Adrenal gland (tissue), 12 donors: ENCODE results near the gene CIB4. TPM values are rescaled to one million over a fixed set of nuclear protein-coding genes. Genes with fewer than 3 reads are reported as not detected.

Source experiments
- DNase-seq, 7 donors: peaks; one replicate each; pipeline ENCODE4 v3.0.0-alpha.2; 2019 to 2020
- H3K27ac ChIP-seq, 5 donors: fragments of 200-600 bp; sonication (generic) in 4 of 5; 1 replicate in 3 of 5; 2 replicates in 2 of 5; pipeline versions ENCODE4 v1.5.1 to v1.8.0; 2016 to 2020; ENCODE audit warnings: mild to moderate bottlenecking in 1 of 5
- H3K27me3 ChIP-seq: fragments of 200-600 bp; 2 replicates; pipeline ENCODE4 v1.8.0; 2021
- H3K36me3 ChIP-seq, 2 donors: fragments of 200-600 bp; replicated peaks in 1 of 2; 1 replicate in 1 of 2; 2 replicates in 1 of 2; pipeline versions ENCODE4 v1.5.1 to v1.8.0; 2018 to 2022
- H3K4me1 ChIP-seq, 2 donors: fragments of 200-600 bp; replicated peaks in 1 of 2; 1 replicate in 1 of 2; 2 replicates in 1 of 2; pipeline versions ENCODE4 v1.5.1 to v1.8.0; 2018 to 2021
- H3K4me3 ChIP-seq, 4 donors: fragments of 200-600 bp; sonication (generic) in 3 of 4; one replicate each; pipeline ENCODE4 v1.5.1; 2016 to 2018
- H3K9me3 ChIP-seq, 3 donors: fragments of 200-600 bp; sonication (generic) in 1 of 3; replicated peaks in 1 of 3; 1 replicate in 2 of 3; 2 replicates in 1 of 3; pipeline versions ENCODE4 v1.5.1 to v1.8.0; 2016 to 2021
- CTCF ChIP-seq, 6 experiments: fragments of 450-650 bp in 4 of 6; fragments of 200-600 bp in 2 of 6; sonication (generic) in 1 of 6; IDR thresholded peaks; 1 replicate in 5 of 6; 2 replicates in 1 of 6; pipeline versions ENCODE4 v1.5.1 to v1.8.0; 2016 to 2021; ENCODE audit warnings: antibody characterized with exemption in 6 of 6, mild to moderate bottlenecking in 2 of 6, moderate library complexity in 1 of 6
- POLR2A ChIP-seq, 2 donors: fragments of 450-650 bp; IDR thresholded peaks; one replicate each; pipeline ENCODE4 v1.6.1; 2017; ENCODE audit warnings: antibody characterized with exemption in 2 of 2, mild to moderate bottlenecking in 2 of 2, moderate library complexity in 1 of 2
- WGBS, 4 donors: extraction: QIAGEN DNeasy Blood & Tissue Kit in 2 of 4; methylation state at CpG; one replicate each; pipeline versions ENCODE4 v1.1.5 to v1.1.7; 2013 to 2017; 5-methylcytosine and 5-hydroxymethylcytosine counted together
- intact Hi-C, 2 donors: fragments of 100-400 bp; cut with DNase I; formaldehyde crosslinking; loops; one replicate each; pipeline versions ENCODE4 v1.14.1 to v1.15.0; 2022 to 2023
- polyA plus RNA-seq, 3 donors: library from polyadenylated mRNA; stranded (reverse); fragments of 200-250 nt in 2 of 3; fragments of 350-450 nt in 1 of 3; fragmentation: Illumina TruSeq in 1 of 3; extraction: RNeasy Lipid Tissue Mini Kit (QIAGEN cat#74804) in 1 of 3; gene quantifications; one replicate each; pipeline ENCODE4 v1.2.3, GENCODE V29; 2013 to 2014
- total RNA-seq, 9 donors: library from RNA; depleted of rRNA in 4 of 9; stranded (reverse); fragments of >200 nt in 4 of 9; fragments of 120-200 nt in 1 of 9; fragmentation: NEBNext Ultra II Directional in 1 of 9; extraction: Animal tissue kit (Norgen Biotek cat#: 25700) in 1 of 9; gene quantifications; one replicate each; pipeline versions ENCODE4 v1.1.0 to v1.2.4, GENCODE V29; 2013 to 2023
- donor health status: healthy with polysubstance abuse.
- donor health status: Bipolar disorder and iron deficiency.
- donor health status: DM: yes; HTN: yes; CAD: no.
- donor health status: DM: no; HTN: no; CAD: no.
- donor health status: DM: no; HTN: no; CAD: no.
- donor health status: DM: yes; HTN: yes; CAD: no.

The CIB4 gene
- total and polyA plus RNA-seq, 12 donors, result 2.2 to 10.1 (median 3.5) TPM; not detected in 2

DNA sequence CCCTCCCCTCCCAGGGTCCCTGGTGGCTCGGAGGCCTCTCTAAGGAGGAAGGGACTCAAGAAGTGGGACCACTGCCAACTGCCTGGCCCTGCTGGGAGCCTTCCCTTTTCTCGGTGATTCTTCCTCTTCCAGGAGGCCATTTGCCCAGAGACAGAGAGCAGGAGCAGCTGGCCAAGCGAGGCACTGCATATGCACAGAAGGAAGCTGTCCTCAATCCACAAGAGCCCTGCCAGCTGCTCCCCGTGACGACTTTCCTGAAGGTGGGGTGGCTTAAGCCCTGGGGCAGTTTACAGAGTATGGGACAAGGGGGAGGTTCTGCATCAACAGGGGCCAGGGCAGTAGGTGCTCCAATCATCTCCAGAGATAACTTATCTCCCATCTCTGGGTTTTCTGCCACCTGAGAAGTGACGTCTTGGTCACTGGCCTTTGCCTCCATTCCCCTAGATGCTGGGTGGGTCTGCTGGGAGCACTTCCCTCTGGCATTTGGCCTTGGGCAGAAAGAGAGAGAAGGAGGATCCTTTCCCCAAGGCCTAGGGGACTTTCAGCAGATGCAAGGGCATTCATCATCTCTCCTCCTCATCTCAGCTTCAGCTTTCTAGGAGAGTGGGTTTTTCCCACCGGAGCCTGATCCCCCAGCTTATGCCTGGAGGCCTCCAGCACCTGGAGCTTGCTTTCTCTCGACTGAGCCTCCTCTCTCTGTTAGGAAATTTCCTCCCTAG lies 28.5 kb downstream of the CIB4 start:
- H3K36me3 ChIP-seq, result no peaks in the 10 kb centered on the region
- H3K27ac ChIP-seq, result peak overlapping the region in 1 of 5 donors; percentile 53
- DNase-seq, result peak in 6 of 7 donors; percentile 41 to 72 (median 63)
- peaks cover 0 to 45% of the 10 kb centered on the region in 2 donors for H3K4me1 ChIP-seq
- no peak overlapping the region for H3K4me3 ChIP-seq
- WGBS, 4 donors, result 39 to 60% (median 45%) methylated on average over 5 to 8 of the region's 8 CpGs
- TF ChIP-seq POLR2A (IDR thresholded peaks at IDR 0.05), result no peak
- TF ChIP-seq CTCF (IDR thresholded peaks at IDR 0.05), result no peak
- H3K27me3 ChIP-seq, result no peaks in the 10 kb centered on the region
- no peaks in the 10 kb centered on the region for H3K9me3 ChIP-seq
- intact Hi-C loops, result no loop called here

DNA sequence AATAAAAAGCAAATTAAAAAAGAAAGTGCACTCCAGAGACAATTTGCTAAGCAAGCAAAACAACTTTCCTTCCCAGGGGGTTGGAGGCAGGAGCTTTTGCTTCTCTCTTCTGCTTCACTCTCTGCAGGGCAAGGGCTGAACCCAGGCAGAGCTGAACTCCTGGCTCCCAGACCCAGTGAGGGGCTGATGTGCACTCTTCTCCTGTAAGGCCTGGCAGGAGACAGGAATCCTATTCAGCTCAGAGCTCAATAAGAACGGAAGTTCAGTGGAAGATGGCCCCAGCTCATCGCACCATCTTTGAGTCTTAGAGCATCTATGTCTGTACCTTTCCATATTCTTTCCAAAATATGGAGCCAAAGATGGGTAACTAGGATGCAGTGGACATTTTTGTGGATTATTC lies 29.1 kb downstream of the CIB4 start:
- Histone ChIP-seq H3K9me3 (no peaks in the 10 kb centered on the region), H3K4me3 (no peak overlapping the region), H3K4me1 (peaks cover 0 to 45% of the 10 kb centered on the region in 2 donors), H3K36me3 (no peaks in the 10 kb centered on the region), H3K27ac (no peak overlapping the region), H3K27me3 (no peaks in the 10 kb centered on the region)
- intact Hi-C loops, result no loop called here
- DNase-seq, result no peak
- TF ChIP-seq CTCF (IDR thresholded peaks at IDR 0.05) (no peak), POLR2A (IDR thresholded peaks at IDR 0.05) (no peak)
- WGBS, 4 donors, result 91 to 100% (median 95%) methylated on average over 2 of the region's 2 CpGs

DNA sequence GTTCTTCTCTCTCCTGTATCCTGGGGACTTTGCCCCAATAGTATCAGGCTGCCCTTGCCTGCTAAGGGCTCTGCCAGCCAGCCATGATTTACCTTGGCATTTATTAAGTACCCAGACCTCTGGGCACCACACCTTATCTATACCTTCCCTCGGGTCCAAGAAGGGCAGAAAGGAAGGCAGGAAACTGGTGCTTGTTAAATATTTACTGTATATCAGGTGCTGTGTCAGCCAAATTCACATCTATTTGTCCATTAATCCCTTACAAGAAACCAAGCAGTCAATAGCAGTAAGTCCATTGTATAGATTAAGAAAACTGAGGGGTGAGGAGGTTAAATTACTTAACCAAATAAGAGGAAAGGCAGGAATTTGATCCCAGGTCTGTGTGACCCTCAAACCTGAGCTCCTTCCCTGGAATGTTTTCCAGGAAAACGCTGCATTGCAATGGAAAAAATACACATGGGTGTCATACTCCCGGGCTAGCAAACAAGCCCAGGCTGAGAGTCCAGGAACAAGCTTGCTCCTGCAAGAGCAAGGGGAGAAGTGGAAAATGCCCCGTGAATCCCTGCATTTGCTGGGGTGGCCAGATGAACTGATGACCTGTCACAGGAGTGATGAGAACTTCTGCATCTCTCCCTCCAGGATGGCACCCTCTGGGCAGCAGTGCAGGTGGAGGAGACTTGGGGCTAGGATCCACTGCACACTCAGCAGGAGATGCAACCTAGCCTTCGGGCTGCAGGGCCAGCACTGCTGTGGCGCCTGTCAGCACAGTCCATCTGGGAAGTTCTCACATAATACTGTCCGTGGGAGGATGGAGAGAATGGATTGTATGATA lies 30.4 kb downstream of the CIB4 start:
- Histone ChIP-seq H3K9me3 (no peaks in the 10 kb centered on the region), H3K4me1 (peaks cover 7 to 43% of the 10 kb centered on the region in 2 donors), H3K36me3 (no peaks in the 10 kb centered on the region), H3K27me3 (no peaks in the 10 kb centered on the region), H3K27ac (peak overlapping the region in 2 of 5 donors; percentile 54 to 80), H3K4me3 (no peak overlapping the region)
- intact Hi-C loops, result no loop called here
- 70 to 82% (median 76%) methylated on average over 5 to 7 of the region's 7 CpGs for WGBS, 4 donors
- TF ChIP-seq POLR2A (IDR thresholded peaks at IDR 0.05) (no peak), CTCF (IDR thresholded peaks at IDR 0.05) (no peak)
- DNase-seq, result peak in 2 of 7 donors; percentile 11 to 43

DNA sequence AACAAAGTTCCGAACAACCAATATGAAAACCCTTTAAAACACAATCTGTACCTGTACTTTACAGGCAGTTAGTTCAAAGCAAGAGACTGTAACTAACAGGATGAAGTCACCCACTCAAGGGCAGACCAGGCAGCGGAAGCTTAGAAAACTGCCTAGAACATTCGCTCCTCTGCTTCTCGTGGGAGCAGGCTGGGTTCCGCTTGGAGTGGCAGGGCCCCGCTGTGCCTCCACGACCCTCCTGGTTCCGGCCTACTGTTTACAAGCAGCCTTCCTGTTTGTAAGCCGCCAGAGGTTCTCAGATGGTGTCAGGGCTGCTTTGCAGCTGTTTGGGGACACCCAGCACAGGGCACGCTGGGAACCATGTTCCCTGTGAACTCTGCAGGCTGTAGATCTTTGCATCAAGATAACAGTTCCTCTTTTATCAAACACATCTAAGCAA lies 31.3 kb downstream of the CIB4 start:
- DNase-seq, result peak in 5 of 7 donors; percentile 44 to 61 (median 54)
- Histone ChIP-seq H3K9me3 (no peaks in the 10 kb centered on the region), H3K4me3 (no peak overlapping the region), H3K4me1 (peaks cover 10 to 42% of the 10 kb centered on the region in 2 donors), H3K27ac (peak overlapping the region in 3 of 5 donors; percentile 12 to 80 (median 54)), H3K36me3 (no peaks in the 10 kb centered on the region), H3K27me3 (no peaks in the 10 kb centered on the region)
- TF ChIP-seq CTCF (IDR thresholded peaks at IDR 0.05), result no peak
- TF ChIP-seq POLR2A (IDR thresholded peaks at IDR 0.05), result no peak
- intact Hi-C loops, result loop anchor here (5.0 kb wide), 1 partner anchor 132 kb away; no protein-coding TSS in a partner anchor
- WGBS, 4 donors, result 49 to 83% (median 63%) methylated on average over 8 to 10 of the region's 10 CpGs
